Activated T-cell treated with anti-CD3 and anti-CD28 coated beads, Interleukin-2, amount 50 U/mL, for 1 hour (primary cell): Measurements from ENCODE around the gene ARHGAP21.
"Not testable (repeated sequence)": the region's sequence is repeated elsewhere in the genome, so short reads cannot be mapped to it uniquely, and the experiment has no call there.

ENCODE experiments used
- DNase-seq: peaks from one replicate; pipeline ENCODE4 v3.0.0-alpha.2; 2020

ARHGAP21 gene

GRCh38 chr10:24723788-24724380 lies at the start of gene ARHGAP21:
TSS of gene ARHGAP21 (minus strand) at chr10:24723887. CDS start at chr10:24721899, 1,988 bp downstream.
- DNase-seq = no peak

DNA sequence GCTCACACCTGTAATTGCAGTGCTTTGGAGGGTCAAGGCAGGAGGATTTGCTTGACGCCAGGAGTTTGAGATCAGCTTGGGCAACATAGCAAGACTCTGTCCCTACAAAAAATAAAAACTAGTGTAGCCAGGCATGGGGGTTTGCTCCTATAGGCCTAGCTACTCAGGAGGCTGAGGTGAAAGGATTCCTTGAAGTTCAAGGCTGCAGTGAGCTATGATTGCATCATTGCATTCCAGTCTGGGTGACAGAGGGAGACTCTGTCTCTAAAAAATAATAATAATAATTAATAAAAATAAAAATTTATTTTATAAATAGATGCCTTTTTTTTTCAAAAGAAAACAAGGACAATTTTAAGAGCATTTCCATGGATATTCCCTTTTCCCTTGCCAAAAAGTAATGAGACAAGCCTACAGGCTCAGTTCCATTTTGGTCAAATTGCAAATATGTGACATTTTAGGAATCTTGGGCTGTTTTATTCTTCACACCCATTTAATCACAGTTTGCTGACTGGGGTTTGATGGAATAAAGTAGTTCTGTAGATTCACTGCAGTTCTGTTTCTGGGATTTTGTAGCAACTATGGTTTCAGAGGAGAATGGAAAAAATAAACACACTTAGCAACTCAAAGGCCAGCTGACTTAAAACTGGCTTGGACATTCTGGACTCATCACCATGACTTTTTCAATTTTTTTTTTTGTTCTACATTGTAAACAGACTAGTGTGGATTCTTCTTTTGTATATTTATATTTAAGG lies 48.4 kb upstream of the ARHGAP21 start:
- no peak for DNase-seq

DNA sequence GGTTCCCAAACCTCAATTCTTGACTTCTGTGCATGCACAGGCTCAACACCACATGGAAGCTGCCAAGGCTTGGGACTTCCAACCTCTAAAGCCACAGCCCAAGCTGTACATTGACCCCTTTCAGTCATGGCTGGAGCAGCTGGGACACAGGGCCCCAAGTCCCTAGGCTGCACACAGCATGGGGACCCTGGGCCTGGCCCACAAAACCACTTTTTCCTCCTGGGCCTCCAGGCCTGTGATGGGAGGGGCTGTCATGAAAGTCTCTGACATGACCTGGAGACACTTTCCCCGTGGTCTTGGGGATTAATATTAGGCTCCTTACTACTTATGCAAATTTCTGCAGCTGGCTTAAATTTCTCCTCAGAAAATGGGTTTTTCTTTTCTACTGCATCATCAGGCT lies 41.3 kb upstream of the ARHGAP21 start:
- DNase-seq = not testable (repeated sequence)

DNA sequence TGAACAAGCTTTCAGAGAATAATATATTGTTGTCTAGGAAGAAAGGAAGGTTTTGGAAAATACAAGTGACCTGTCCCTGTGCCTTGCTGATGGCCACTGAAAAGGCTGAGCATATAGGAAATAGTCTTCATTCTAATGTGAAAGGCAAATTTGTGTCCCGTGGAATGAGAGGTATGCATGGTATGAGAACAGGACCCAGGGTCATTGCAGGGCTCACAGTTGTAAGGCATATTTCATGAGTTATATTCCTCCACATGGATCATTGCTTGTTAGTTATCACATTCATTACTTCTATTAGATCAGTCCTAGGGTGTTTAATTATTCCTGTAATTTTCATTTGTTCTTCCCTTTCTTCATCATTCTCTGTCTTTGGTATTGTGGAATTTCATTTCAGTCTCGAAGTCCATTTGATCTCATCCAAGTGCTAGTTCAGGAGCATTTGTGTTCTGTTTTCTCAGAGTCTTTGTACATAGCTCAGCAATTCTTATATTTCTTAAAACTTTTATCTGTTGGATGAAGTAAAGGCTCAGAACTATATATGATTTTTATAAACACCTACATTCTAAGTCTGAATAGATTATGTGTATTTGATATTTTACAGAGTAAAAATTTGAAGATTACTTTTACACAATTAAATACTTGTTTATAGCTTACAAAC lies 39.4 kb upstream of the ARHGAP21 start:
- no peak for DNase-seq

DNA sequence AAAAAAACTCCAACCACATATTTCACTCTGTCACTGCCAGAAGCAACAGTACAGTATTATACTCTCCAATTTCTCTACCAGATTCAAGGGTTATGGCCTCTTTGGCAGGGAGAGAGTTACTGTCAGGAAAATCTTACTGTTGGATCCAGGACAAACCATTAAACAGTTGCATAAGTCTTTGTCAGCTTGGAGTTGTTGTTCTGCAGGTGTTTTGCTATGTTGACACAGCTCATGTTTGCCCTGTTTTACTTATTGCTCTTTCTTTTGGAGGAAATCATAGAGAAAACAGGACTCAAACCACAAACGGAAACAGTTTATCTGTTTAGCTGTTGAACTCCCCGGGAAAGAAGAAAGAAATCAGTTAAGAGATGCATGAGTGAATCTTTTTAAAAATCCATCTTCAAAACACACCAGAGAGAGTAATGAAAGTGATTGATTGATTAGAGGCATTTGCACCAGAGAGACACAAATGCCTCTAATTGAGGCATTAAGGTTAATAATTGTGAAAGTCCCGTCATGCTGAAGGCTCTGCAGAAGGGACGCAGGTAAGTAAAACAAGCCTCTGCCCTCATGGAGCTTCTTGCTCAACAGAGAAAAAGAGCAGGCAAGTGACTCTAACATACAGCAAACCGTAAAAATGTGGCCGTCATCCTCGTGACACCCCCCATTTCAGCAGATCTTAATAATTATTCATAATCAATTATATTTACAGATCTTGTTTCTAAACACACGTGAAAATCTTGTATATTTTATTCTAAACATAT lies 38.7 kb upstream of the ARHGAP21 start:
- no peak for DNase-seq

GRCh38 chr10:24759672-24760071 lies 36.0 kb upstream of the ARHGAP21 start:
- no peak for DNase-seq

- DNase-seq = not testable (repeated sequence)
These were observed 34.6 kb upstream of the ARHGAP21 start for GRCh38 chr10:24758254-24758653.

GRCh38 chr10:24756283-24756682 lies 32.6 kb upstream of the ARHGAP21 start:
- no peak for DNase-seq

DNA sequence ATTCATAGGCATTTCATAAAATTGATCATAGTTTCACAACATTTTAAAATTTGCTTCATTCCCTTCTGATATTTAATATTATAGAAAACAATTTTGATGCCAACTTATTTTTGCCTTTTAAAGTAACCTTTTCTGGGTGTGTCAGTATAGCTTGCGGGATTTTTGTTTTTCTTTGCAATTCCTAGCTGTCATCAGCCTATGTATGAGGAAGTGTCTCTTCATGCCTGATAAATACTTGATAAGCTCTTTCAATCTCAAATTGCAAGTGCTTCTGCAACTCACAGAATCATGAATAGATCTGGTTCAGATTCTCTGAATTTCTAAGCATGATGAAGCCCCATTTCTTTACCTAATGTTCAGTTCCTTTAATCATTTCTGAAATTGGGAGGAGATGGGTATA lies 28.0 kb upstream of the ARHGAP21 start:
- DNase-seq = no peak

- no peak for DNase-seq
These were observed 27.0 kb upstream of the ARHGAP21 start for GRCh38 chr10:24750695-24751094.

- DNase-seq = no peak
These were observed 24.5 kb upstream of the ARHGAP21 start for GRCh38 chr10:24748214-24748613.

GRCh38 chr10:24744946-24745345 lies 21.3 kb upstream of the ARHGAP21 start:
- no peak for DNase-seq

DNA sequence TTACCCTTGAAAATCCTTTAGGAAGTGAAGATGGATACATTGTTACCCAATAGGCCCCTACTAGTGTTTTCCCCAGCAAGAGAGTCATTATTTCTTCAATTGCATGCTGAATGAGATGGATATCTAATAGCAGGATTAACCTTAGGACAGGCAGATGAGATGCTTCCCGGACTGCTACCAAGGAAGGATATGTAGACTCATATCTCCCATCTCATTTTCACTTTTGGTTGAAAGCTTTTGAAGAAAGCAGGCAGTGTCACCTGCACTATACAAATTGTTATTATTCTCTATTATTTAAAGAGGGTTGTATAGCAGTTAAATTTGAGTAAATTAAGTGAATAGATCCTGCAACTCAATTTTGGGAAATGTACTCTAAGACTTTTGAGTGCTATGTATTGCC lies 17.0 kb upstream of the ARHGAP21 start:
- no peak for DNase-seq

- no peak for DNase-seq
These were observed 13.3 kb upstream of the ARHGAP21 start for GRCh38 chr10:24737001-24737400.

GRCh38 chr10:24731942-24732341 lies 8.3 kb upstream of the ARHGAP21 start:
- no peak for DNase-seq

DNA sequence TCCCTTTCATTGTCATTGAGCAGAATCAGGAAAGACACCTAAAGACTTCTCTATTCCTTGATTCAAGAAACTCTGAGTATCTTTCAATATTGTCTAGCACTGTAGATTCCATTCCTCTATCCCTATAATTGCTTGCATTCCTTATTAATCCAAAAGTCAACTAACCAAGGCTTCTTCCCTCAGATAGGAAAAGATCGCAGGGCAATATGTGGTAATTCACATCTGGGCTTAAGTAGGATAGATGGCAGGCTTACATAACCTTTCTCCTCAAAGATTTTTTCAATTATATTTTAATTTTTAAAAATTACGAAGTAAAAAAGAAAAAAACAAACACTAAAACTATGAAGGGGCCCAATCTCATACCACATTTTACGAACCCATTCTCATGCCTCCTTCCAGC lies 7.1 kb upstream of the ARHGAP21 start:
- no peak for DNase-seq

- DNase-seq = no peak
These were observed 4.1 kb upstream of the ARHGAP21 start for GRCh38 chr10:24727786-24728185.

DNA sequence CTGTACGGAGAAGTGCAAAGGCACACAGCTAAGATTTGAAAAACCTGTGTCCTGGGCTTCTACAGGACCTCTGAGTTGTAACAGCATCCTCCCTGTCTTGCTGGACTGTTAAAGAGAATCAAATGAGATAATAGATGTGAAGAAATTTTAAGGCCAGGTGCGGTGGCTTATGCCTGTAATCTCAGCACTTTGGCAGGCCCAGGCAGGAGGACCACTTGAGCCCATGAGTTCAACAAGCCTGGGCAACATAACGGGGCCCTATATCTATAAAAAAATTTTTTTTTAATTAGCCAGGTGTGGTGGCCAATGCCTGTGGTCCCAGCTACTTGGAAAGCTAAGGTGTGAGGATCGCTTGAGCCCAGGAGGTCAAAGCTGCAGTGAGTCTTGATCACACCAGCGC lies 2.9 kb upstream of the ARHGAP21 start:
- DNase-seq = no peak

- not testable (repeated sequence) for DNase-seq
These were observed 2.3 kb upstream of the ARHGAP21 start for GRCh38 chr10:24726029-24726428.

- DNase-seq = peak; percentile 97
These were observed 918 bp upstream of the ARHGAP21 start for GRCh38 chr10:24724381-24725228.

DNA sequence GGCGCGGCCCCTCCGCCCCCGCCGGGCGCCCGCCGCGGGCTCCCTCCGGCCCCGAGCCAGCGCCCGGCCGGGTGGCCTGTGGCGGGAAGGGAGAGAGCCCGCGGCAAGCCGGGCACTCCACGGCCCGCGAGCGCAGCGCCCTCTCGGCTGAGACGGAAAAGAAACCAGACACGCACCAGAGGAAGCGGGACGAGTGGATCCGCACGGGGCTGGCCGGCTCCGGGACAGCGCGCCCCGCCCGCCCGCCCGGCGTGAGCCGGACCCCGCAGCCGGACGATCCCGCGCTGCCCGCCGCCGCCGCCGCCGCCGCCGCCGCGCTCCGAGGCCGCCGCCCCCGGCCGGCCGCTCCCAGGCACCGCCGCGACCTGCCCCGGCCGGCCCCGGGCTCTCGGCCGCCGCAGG lies 300 bp downstream of the ARHGAP21 start:
- peak; percentile 39 for DNase-seq

- peak; percentile 61 for DNase-seq
These were observed 856 bp downstream of the ARHGAP21 start for GRCh38 chr10:24722676-24723385.
